ENCODE measurements around the gene ATAD5. TPM values are rescaled to one million over a fixed set of nuclear protein-coding genes. Genes with fewer than 3 reads are reported as not detected.

The ATAD5 gene
- total RNA-seq, 2 donors from 2014 or later, result 3.7 to 10.1 TPM

- intact Hi-C loops (cut with DNase I), result no loop called here
- Histone ChIP-seq H3K4me3 (no peak overlapping the region), H3K36me3 (no peaks in the 10 kb centered on the region), H3K27ac (no peak overlapping the region), H3K9ac (ENCODE audit: low read depth in 2 of 2, low read length in 2 of 2) (no peak overlapping the region), H3K9me3 (no peaks in the 10 kb centered on the region), H3K4me1 (no peaks in the 10 kb centered on the region), H3K27me3 (no peaks in the 10 kb centered on the region)
- no peak for DNase-seq
- no peak for TF ChIP-seq CTCF (IDR thresholded peaks at IDR 0.05)
Measured at GRCh38 chr17:30793282-30793977, 38.3 kb upstream of the ATAD5 start.

- Histone ChIP-seq H3K9me3 (no peaks in the 10 kb centered on the region), H3K4me3 (no peak overlapping the region), H3K27ac (no peak overlapping the region), H3K36me3 (no peaks in the 10 kb centered on the region), H3K4me1 (no peaks in the 10 kb centered on the region), H3K27me3 (no peaks in the 10 kb centered on the region), H3K9ac (ENCODE audit: low read depth in 2 of 2, low read length in 2 of 2) (no peak overlapping the region)
- intact Hi-C loops (cut with DNase I), result no loop called here
- DNase-seq, result no peak
- TF ChIP-seq CTCF (IDR thresholded peaks at IDR 0.05), result no peak
Measured at GRCh38 chr17:30794372-30794771, 37.4 kb upstream of the ATAD5 start.

- Histone ChIP-seq H3K9me3 (no peaks in the 10 kb centered on the region), H3K27ac (no peak overlapping the region), H3K9ac (ENCODE audit: low read depth in 2 of 2, low read length in 2 of 2) (no peak overlapping the region), H3K27me3 (no peaks in the 10 kb centered on the region), H3K4me1 (no peaks in the 10 kb centered on the region), H3K36me3 (no peaks in the 10 kb centered on the region), H3K4me3 (no peak overlapping the region)
- no peak for DNase-seq
- no peak for TF ChIP-seq CTCF (IDR thresholded peaks at IDR 0.05)
- intact Hi-C loops (cut with DNase I), result no loop called here
Measured at GRCh38 chr17:30796016-30796415, 35.8 kb upstream of the ATAD5 start.

- DNase-seq, result no peak
- Histone ChIP-seq H3K27ac (no peak overlapping the region), H3K27me3 (no peaks in the 10 kb centered on the region), H3K4me1 (no peaks in the 10 kb centered on the region), H3K4me3 (no peak overlapping the region), H3K9me3 (no peaks in the 10 kb centered on the region), H3K36me3 (no peaks in the 10 kb centered on the region), H3K9ac (ENCODE audit: low read depth in 2 of 2, low read length in 2 of 2) (no peak overlapping the region)
- intact Hi-C loops (cut with DNase I), result no loop called here
- TF ChIP-seq CTCF (IDR thresholded peaks at IDR 0.05), result no peak
Measured at GRCh38 chr17:30801671-30802070, 30.1 kb upstream of the ATAD5 start.

- intact Hi-C loops (cut with DNase I), result no loop called here
- no peak for DNase-seq
- Histone ChIP-seq H3K27ac (no peak overlapping the region), H3K9me3 (no peaks in the 10 kb centered on the region), H3K9ac (ENCODE audit: low read depth in 2 of 2, low read length in 2 of 2) (no peak overlapping the region), H3K27me3 (no peaks in the 10 kb centered on the region), H3K4me1 (no peaks in the 10 kb centered on the region), H3K4me3 (no peak overlapping the region), H3K36me3 (no peaks in the 10 kb centered on the region)
- TF ChIP-seq CTCF (IDR thresholded peaks at IDR 0.05), result no peak
Measured at GRCh38 chr17:30805944-30806456, 25.8 kb upstream of the ATAD5 start.
